Activated naive CD8-positive, alpha-beta T cell treated with anti-CD3 and anti-CD28 coated beads, Interleukin-2, amount 10 ng/mL, durations not matched to agents 7 days and 5 days (primary cell): ENCODE measurements around the gene ANO9. TPM values are rescaled to one million over a fixed set of nuclear protein-coding genes. Genes with fewer than 3 reads are reported as not detected.
"Not testable (repeated sequence)": the region's sequence is repeated elsewhere in the genome, so short reads cannot be mapped to it uniquely, and the experiment has no call there.

Experiments
- ATAC-seq: fragments of 150-1000 bp; cut with Tn5 transposase; one replicate; pipeline ENCODE4 v1.10.0; 2021; ENCODE audit warnings: low read depth, moderate library complexity
- POLR2A ChIA-PET: fragments of 350-600 bp; sonication (Branson Sonifier 250); formaldehyde crosslinking; loops from one replicate; lab custom pipeline; 2021; ENCODE audit warnings: antibody characterized with exemption; lab: Charles Lee
- DNase-seq: peaks from one replicate; pipeline ENCODE4 v3.0.0; 2021
- H3K27ac Mint-ChIP-seq: one replicate; pipeline ENCODE4 v1.8.0; 2022; ENCODE audit warnings: mild to moderate bottlenecking, mixed read lengths
- H3K27me3 Mint-ChIP-seq: one replicate; pipeline ENCODE4 v1.8.0; 2022; ENCODE audit warnings: mild to moderate bottlenecking, moderate library complexity, mixed read lengths
- H3K36me3 Mint-ChIP-seq: one replicate; pipeline ENCODE4 v1.8.0; 2021; ENCODE audit warnings: mild to moderate bottlenecking, mixed read lengths
- H3K4me1 Mint-ChIP-seq: one replicate; pipeline ENCODE4 v1.8.0; 2021; ENCODE audit warnings: mixed read lengths
- H3K4me3 Mint-ChIP-seq: one replicate; pipeline ENCODE4 v1.8.0; 2022; ENCODE audit warnings: mild to moderate bottlenecking, moderate library complexity, mixed read lengths
- H3K9me3 Mint-ChIP-seq: one replicate; pipeline ENCODE4 v1.8.0; 2021; ENCODE audit warnings: mixed read lengths
- total RNA-seq, 2 experiments: library from RNA; stranded (reverse); gene quantifications; one replicate each; pipeline ENCODE4 v1.2.3, GENCODE V29; 2021

The ANO9 gene
- total RNA-seq, 2 experiments from 2014 or later = 115 to 122 TPM

DNA sequence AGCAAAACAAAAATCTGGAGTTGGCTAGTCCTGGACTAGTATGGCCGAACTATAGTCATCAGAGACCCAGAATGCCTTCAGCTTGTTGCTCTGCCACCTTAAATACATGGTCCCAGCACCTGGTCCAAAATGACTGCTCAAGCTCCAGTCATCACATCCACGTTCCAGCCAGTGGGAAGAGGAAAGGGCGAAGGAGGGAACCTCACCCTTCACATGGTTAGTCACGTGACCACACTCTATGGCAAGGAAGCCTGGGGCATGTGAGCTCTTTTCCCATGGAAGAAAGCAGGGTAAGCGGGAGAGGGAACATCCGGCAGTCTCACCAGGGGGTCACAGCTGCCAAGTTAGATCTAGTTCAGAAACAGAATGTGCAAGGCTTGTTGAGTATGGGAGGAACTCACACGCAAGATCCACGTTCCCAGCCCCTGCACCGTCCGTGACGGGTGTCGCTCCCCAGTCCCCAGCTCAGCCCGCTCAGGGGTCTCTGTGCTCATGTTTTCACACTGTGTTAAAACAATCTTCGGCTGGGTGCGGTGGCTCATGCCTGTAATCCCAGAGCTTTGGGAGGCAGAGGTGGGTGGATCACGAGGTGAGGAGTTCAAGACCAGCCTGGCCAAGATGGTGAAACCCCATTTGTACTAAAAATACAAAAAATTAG is 1.9 kb upstream of the ANO9 start:
- DNase-seq = no peak
- no peaks in the 10 kb centered on the region for H3K9me3 Mint-ChIP-seq
- ATAC-seq = no peak
- POLR2A ChIA-PET = interaction anchor here (0.6 to 6.7 kb wide), 2 partner anchors 28 to 39 kb away, joined by 3 to 64 read pairs; partner anchors contain the start of gene SIGIRR
- peaks cover 4% of the 10 kb centered on the region for H3K36me3 Mint-ChIP-seq
- no peak overlapping the region for H3K27ac Mint-ChIP-seq
- H3K27me3 Mint-ChIP-seq = peaks cover 4% of the 10 kb centered on the region
- peaks cover 11% of the 10 kb centered on the region for H3K4me1 Mint-ChIP-seq
- H3K4me3 Mint-ChIP-seq = no peak overlapping the region

GRCh38 chr11:442611-443081 is 835 bp upstream of the ANO9 start:
- no peak overlapping the region for H3K4me3 Mint-ChIP-seq
- POLR2A ChIA-PET = interaction anchor here (0.6 to 6.7 kb wide), 2 partner anchors 27 to 84 kb away, joined by 3 to 64 read pairs; partner anchors contain the start of gene SIGIRR
- DNase-seq (no peak), ATAC-seq (no peak)
- peaks cover 4% of the 10 kb centered on the region for H3K36me3 Mint-ChIP-seq
- H3K27me3 Mint-ChIP-seq = peaks cover 4% of the 10 kb centered on the region
- no peaks in the 10 kb centered on the region for H3K9me3 Mint-ChIP-seq
- peaks cover 11% of the 10 kb centered on the region for H3K4me1 Mint-ChIP-seq
- no peak overlapping the region for H3K27ac Mint-ChIP-seq

- POLR2A ChIA-PET = interaction anchor here (1.4 to 6.7 kb wide), 3 partner anchors 9 to 34 kb away, joined by 4 to 64 read pairs (median 8); partner anchors contain the start of genes PTDSS2 and SIGIRR
- DNase-seq (no peak), ATAC-seq (no peak)
- peak overlapping the region; percentile 30 for H3K27ac Mint-ChIP-seq
- peaks cover 4% of the 10 kb centered on the region for H3K27me3 Mint-ChIP-seq
- H3K4me1 Mint-ChIP-seq = peaks cover 19% of the 10 kb centered on the region
- H3K36me3 Mint-ChIP-seq = peaks cover 4% of the 10 kb centered on the region
- peak overlapping the region; percentile 87 for H3K4me3 Mint-ChIP-seq
- no peaks in the 10 kb centered on the region for H3K9me3 Mint-ChIP-seq
These were observed 781 bp downstream of the ANO9 start for GRCh38 chr11:441043-441417.

GRCh38 chr11:440065-441042 is 1.5 kb downstream of the ANO9 start:
- H3K4me3 Mint-ChIP-seq = peak overlapping the region; percentile 87
- H3K36me3 Mint-ChIP-seq = peaks cover 4% of the 10 kb centered on the region
- POLR2A ChIA-PET = interaction anchor here (0.6 to 6.7 kb wide), 5 partner anchors 8 to 28 kb away, joined by 4 to 64 read pairs (median 8); partner anchors contain the start of genes PTDSS2 and SIGIRR
- no peak for ATAC-seq
- peak overlapping the region; percentile 72 for H3K27ac Mint-ChIP-seq
- H3K27me3 Mint-ChIP-seq = peaks cover 4% of the 10 kb centered on the region
- H3K9me3 Mint-ChIP-seq = no peaks in the 10 kb centered on the region
- peaks cover 19% of the 10 kb centered on the region for H3K4me1 Mint-ChIP-seq
- no peak for DNase-seq

DNA sequence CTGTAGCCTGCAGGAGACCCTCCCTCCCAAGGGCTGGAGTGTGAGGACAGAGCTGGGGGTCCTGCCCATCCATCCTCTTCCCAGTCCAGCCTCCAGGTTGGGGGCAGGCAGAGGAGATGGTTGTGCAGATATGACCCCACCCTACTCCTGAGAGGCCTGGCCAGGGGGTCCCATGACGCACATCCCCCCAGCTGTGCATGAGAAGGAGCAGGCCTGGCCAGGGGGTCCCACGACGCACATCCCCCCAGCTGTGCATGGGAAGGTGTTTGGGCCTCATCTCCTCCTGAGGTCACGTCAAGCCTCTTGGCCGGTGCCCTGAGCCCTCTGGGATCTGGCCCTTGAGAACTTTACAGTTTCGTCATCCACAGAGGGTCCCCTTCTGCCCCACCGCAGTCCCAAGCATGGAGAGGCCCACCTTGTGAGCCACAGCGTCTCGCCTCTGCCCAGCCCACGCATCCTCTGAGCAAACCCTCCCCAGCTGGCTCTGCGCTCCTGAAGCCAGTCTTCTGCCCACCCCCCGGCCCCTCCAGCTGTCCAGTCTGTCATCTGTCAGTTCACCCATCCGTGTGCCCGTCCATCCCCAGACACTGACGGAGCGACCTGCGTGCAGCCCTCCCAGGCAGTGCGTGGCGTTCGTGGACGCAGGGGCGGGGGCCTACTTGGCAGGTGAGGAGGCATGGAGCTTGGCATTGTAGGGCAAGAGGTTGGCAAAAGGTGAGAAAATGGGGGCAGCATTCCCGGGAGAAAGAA is 2.3 kb downstream of the ANO9 start:
- ATAC-seq (no peak), DNase-seq (no peak)
- POLR2A ChIA-PET = interaction anchor here (0.6 to 6.7 kb wide), 4 partner anchors 9 to 27 kb away, joined by 4 to 64 read pairs (median 8); partner anchors contain the start of genes PTDSS2 and SIGIRR
- H3K36me3 Mint-ChIP-seq = peaks cover 4% of the 10 kb centered on the region
- peaks cover 4% of the 10 kb centered on the region for H3K27me3 Mint-ChIP-seq
- H3K4me3 Mint-ChIP-seq = peak overlapping the region; percentile 32
- peak overlapping the region; percentile 16 for H3K27ac Mint-ChIP-seq
- H3K4me1 Mint-ChIP-seq = peaks cover 19% of the 10 kb centered on the region
- no peaks in the 10 kb centered on the region for H3K9me3 Mint-ChIP-seq

GRCh38 chr11:438101-438844 is 3.5 kb downstream of the ANO9 start:
- H3K9me3 Mint-ChIP-seq = no peaks in the 10 kb centered on the region
- peaks cover 2% of the 10 kb centered on the region for H3K27me3 Mint-ChIP-seq
- no peak for ATAC-seq
- peaks cover 19% of the 10 kb centered on the region for H3K4me1 Mint-ChIP-seq
- DNase-seq = no peak
- no peak overlapping the region for H3K27ac Mint-ChIP-seq
- peaks cover 4% of the 10 kb centered on the region for H3K36me3 Mint-ChIP-seq
- no peak overlapping the region for H3K4me3 Mint-ChIP-seq
- POLR2A ChIA-PET = interaction anchor here (1.0 to 6.7 kb wide), 2 partner anchors 16 to 23 kb away, joined by 5 to 64 read pairs; partner anchors contain the start of gene SIGIRR

DNA sequence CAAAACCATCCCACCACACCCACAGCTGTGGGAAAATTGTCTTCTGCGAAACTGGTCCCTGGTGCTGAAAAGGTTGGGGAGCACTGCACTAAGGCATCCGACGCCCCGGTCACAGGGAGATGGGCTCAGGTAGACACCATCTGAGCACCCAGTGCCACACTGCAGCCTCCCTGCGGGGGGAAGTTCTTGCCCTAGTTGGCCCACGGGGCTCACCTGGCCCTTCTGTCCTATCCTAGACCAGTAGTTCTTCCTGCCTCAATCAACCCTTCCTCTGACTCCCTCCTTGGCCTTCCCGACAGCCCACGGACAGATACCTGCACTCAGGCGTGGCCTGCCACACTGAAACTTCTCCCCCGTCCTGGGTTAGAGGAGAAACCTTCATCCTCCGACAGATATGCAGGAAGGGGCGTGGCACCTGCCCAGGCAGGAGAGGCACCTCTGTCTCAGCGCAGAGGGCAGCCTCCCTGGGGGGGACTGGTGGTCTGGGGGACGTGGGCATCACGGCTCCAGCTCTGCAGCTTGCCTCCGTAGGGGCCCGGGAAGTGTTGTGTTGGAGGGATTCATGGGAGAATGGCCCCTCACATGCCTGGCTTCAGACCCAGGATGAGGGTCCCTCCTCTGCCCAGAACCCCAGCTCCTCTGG is 4.5 kb downstream of the ANO9 start:
- H3K27me3 Mint-ChIP-seq = no peaks in the 10 kb centered on the region
- DNase-seq = no peak
- H3K4me3 Mint-ChIP-seq = peak overlapping the region; percentile 28
- no peak overlapping the region for H3K27ac Mint-ChIP-seq
- H3K4me1 Mint-ChIP-seq = peaks cover 19% of the 10 kb centered on the region
- POLR2A ChIA-PET = interaction anchor here (1.0 to 6.7 kb wide), 2 partner anchors 15 to 22 kb away, joined by 5 to 64 read pairs; partner anchors contain the start of gene SIGIRR
- H3K36me3 Mint-ChIP-seq = peaks cover 6% of the 10 kb centered on the region
- H3K9me3 Mint-ChIP-seq = no peaks in the 10 kb centered on the region
- ATAC-seq = no peak

DNA sequence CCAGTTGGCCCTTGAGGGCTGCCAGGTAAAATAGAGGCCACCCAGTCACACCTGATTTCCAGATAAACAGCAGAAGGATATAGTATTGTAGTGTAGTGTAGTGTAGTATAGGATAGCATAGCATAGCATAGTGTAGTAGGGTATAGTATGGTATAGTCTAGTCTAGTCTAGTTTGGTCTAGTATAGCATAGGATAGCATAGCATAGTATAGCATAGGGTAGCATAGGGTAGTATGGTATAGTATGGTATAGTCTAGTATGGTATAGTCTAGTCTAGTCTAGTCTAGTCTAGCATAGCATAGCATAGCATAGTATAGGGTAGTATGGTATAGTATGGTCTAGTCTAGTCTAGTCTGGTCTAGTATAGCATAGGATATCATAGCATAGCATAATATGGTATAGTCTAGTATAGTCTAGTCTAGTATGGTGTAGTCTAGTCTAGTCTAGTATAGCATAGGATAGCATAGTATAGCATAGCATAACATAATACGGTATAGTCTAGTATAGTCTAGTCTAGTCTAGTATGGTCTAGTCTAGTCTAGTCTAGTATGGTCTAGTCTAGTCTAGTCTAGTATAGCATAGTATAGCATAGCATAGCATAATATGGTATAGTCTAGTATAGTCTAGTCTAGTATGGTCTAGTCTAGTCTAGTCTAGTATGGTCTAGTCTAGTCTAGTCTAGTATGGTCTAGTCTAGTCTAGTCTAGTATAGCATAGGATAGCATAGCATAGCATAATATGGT is 6.6 kb downstream of the ANO9 start:
- ATAC-seq, H3K27me3 Mint-ChIP-seq, H3K4me3 Mint-ChIP-seq, H3K36me3 Mint-ChIP-seq, DNase-seq, H3K9me3 Mint-ChIP-seq, H3K27ac Mint-ChIP-seq: not testable (repeated sequence)
- POLR2A ChIA-PET = interaction anchor here (1.2 kb wide), 1 partner anchor 18 kb away, joined by 3 read pairs; no protein-coding TSS in a partner anchor
- H3K4me1 Mint-ChIP-seq = peaks cover 15% of the 10 kb centered on the region

DNA sequence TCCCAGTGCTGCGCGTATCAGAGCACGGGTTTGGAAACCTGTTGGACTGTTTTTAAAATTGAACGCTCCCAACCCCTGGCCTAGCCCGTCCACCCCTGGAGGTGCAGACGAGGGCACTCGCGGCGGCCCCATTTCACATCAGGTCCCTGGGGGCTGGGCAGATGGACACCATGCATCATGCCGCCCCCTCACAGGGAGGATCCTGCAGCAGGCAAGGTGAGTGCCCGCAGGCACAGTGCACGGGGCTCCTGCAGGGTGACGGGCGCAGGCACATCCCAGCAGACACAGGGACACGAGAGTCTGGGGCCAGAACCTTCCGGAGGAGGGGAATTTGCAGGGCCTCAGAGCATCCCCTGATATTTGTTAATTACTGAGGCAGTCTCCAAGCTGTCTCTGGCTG is 7.3 kb downstream of the ANO9 start:
- POLR2A ChIA-PET = interaction anchor here (1.2 kb wide), 1 partner anchor 18 kb away, joined by 3 read pairs; no protein-coding TSS in a partner anchor
- Mint-ChIP-seq H3K4me1 (peaks cover 11% of the 10 kb centered on the region), H3K36me3 (peaks cover 4% of the 10 kb centered on the region)

DNA sequence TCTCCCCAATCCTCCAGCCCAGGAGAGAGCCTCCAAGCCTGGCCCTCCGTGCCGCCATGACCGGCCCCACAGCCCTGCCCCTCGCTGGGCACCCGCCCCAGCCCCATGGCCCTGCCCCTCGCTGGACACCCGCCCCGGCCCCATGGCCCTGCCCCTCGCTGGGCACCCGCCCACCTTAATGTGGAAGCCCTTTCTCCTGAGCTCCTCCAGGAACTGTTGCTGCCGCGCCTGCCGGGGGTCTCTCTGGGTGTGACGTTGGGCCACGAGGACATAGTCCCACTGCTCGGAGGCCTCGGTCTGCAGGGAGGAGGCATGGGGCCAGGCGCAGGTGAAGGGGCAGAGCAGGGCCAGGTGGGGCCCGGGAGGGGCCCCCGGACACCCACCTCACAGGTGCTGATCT is 8.2 kb downstream of the ANO9 start:
- H3K9me3 Mint-ChIP-seq = no peaks in the 10 kb centered on the region
- no peak overlapping the region for H3K4me3 Mint-ChIP-seq
- DNase-seq = no peak
- peaks cover 9% of the 10 kb centered on the region for H3K4me1 Mint-ChIP-seq
- no peak for ATAC-seq
- POLR2A ChIA-PET = interaction anchor here (1.2 kb wide), 1 partner anchor 17 kb away, joined by 3 read pairs; no protein-coding TSS in a partner anchor
- H3K27me3 Mint-ChIP-seq = no peaks in the 10 kb centered on the region
- H3K27ac Mint-ChIP-seq = no peak overlapping the region
- H3K36me3 Mint-ChIP-seq = peaks cover 10% of the 10 kb centered on the region

More for the DNA sequence above, 7.3 kb downstream of the ANO9 start:
- ATAC-seq (no peak), DNase-seq (no peak)
- H3K4me3 Mint-ChIP-seq = no peak overlapping the region
- no peaks in the 10 kb centered on the region for H3K9me3 Mint-ChIP-seq
- H3K27ac Mint-ChIP-seq = no peak overlapping the region
- no peaks in the 10 kb centered on the region for H3K27me3 Mint-ChIP-seq

GRCh38 chr11:433111-433510 is 8.7 kb downstream of the ANO9 start:
- Mint-ChIP-seq H3K4me1 (peaks cover 9% of the 10 kb centered on the region), H3K27ac (no peak overlapping the region), H3K36me3 (peaks cover 10% of the 10 kb centered on the region), H3K9me3 (no peaks in the 10 kb centered on the region), H3K27me3 (no peaks in the 10 kb centered on the region), H3K4me3 (no peak overlapping the region)
- no peak for ATAC-seq
- DNase-seq = no peak
- POLR2A ChIA-PET = no interaction called here
